Neural cell (in vitro differentiated cells): Measurements from ENCODE around the gene C4orf51. TPM values are rescaled to one million over a fixed set of nuclear protein-coding genes. Genes with fewer than 3 reads are reported as not detected.

ENCODE experiments used
- H2AFZ ChIP-seq: fragments of 200-600, 300-800 bp; sonication (generic), shearing (Covaris generic); 2 replicates; pipeline ENCODE4 v1.6.0; 2014; ENCODE audit warnings: low read depth, mild to moderate bottlenecking, antibody characterized with exemption, low read length, moderate library complexity
- H3F3A ChIP-seq: fragments of 200-600 bp; shearing (Covaris generic); 2 replicates; pipeline ENCODE4 v1.6.1; 2016; ENCODE audit warnings: mild to moderate bottlenecking, moderate library complexity, mixed read lengths, antibody characterized with exemption, low read length; ENCODE audit not compliant: insufficient read depth, poor library complexity, severe bottlenecking
- H3K27ac ChIP-seq: fragments of 200-600, 300-800 bp; sonication (generic), shearing (Covaris generic); 2 replicates; pipeline ENCODE4 v1.5.1; 2014; ENCODE audit warnings: mild to moderate bottlenecking, low read length, moderate library complexity
- H3K27me3 ChIP-seq: fragments of 300-800, 200-600 bp; sonication (generic), shearing (Covaris generic); 2 replicates; pipeline ENCODE4 v1.6.0; 2014; ENCODE audit warnings: mild to moderate bottlenecking, low read depth, low read length, moderate library complexity; ENCODE audit not compliant: insufficient read depth
- H3K36me3 ChIP-seq: fragments of 300-800, 200-600 bp; sonication (generic), shearing (Covaris generic); 2 replicates; pipeline ENCODE4 v1.5.1; 2014; ENCODE audit warnings: mild to moderate bottlenecking, antibody characterized with exemption, low read length, moderate library complexity; ENCODE audit not compliant: insufficient read depth
- H3K4me2 ChIP-seq: fragments of 300-800, 200-600 bp; sonication (generic), shearing (Covaris generic); 2 replicates; pipeline ENCODE4 v1.6.0; 2014; ENCODE audit warnings: mild to moderate bottlenecking, low read length
- H3K4me3 ChIP-seq: fragments of 300-800, 200-600 bp; sonication (generic), shearing (Covaris generic); 2 replicates; pipeline ENCODE4 v1.5.1; 2014; ENCODE audit warnings: mild to moderate bottlenecking, low read length, moderate library complexity
- H3K79me2 ChIP-seq: fragments of 200-600 bp; shearing (Covaris generic); replicated peaks from 2 replicates; pipeline ENCODE4 v1.6.0; 2014; ENCODE audit warnings: mild to moderate bottlenecking, low read length, moderate library complexity; ENCODE audit not compliant: insufficient read depth
- H3K9ac ChIP-seq: fragments of 300-800, 200-600 bp; sonication (generic), shearing (Covaris generic); 2 replicates; pipeline ENCODE4 v1.6.1; 2016; ENCODE audit warnings: mild to moderate bottlenecking, low read length, mixed read lengths
- H3K9me2 ChIP-seq: fragments of 200-600 bp; shearing (Covaris generic); 2 replicates; pipeline ENCODE4 v1.6.1; 2016; ENCODE audit warnings: mild to moderate bottlenecking, low read length, mixed read lengths; ENCODE audit not compliant: insufficient read depth
- H3K9me3 ChIP-seq: fragments of 200-600, 300-800 bp; sonication (generic), shearing (Covaris generic); 2 replicates; pipeline ENCODE4 v1.6.1; 2016; ENCODE audit warnings: mild to moderate bottlenecking, mixed run types, low read length, moderate library complexity, mixed read lengths
- H4K20me1 ChIP-seq: fragments of 200-600 bp; shearing (Covaris generic); 2 replicates; pipeline ENCODE4 v1.6.1; 2016; ENCODE audit warnings: mild to moderate bottlenecking, mixed run types; ENCODE audit not compliant: insufficient read depth
- CTCF ChIP-seq: fragments of 450-650 bp; IDR thresholded peaks from 2 replicates; pipeline ENCODE4 v1.5.1; 2014; ENCODE audit warnings: antibody characterized with exemption, mild to moderate bottlenecking, moderate library complexity; ENCODE audit not compliant: poor library complexity, severe bottlenecking
- EP300 ChIP-seq: fragments of 450-650 bp; conservative IDR thresholded peaks from 2 replicates; pipeline ENCODE4 v1.6.1; 2014; ENCODE audit warnings: antibody characterized with exemption, mild to moderate bottlenecking, moderate library complexity; ENCODE audit not compliant: poor library complexity, severe bottlenecking
- EZH2 ChIP-seq: fragments of 200-600, 300-800 bp; shearing (Covaris generic), sonication (generic); IDR thresholded peaks from 2 replicates; pipeline ENCODE4 v1.6.1; 2014; ENCODE audit warnings: antibody characterized with exemption, low read length, borderline replicate concordance, mild to moderate bottlenecking; ENCODE audit not compliant: insufficient read depth, poor library complexity, severe bottlenecking
- POLR2AphosphoS5 ChIP-seq: IDR thresholded peaks from 2 replicates; pipeline ENCODE4 v1.6.1; 2012
- RAD21 ChIP-seq: fragments of 450-650 bp; conservative IDR thresholded peaks from 2 replicates; pipeline ENCODE4 v1.6.1; 2014; ENCODE audit warnings: antibody characterized with exemption, mild to moderate bottlenecking, moderate library complexity
- SMC3 ChIP-seq: fragments of 450-650 bp; conservative IDR thresholded peaks from 2 replicates; pipeline ENCODE4 v1.6.1; 2014; ENCODE audit warnings: antibody characterized with exemption, mild to moderate bottlenecking, moderate library complexity; ENCODE audit not compliant: poor library complexity
- TAF1 ChIP-seq: IDR thresholded peaks from 2 replicates; pipeline ENCODE4 v1.6.1; 2012; ENCODE audit warnings: low read depth
- polyA plus RNA-seq: library from polyadenylated mRNA; depleted of rRNA; stranded (reverse); fragments of >200 nt; gene quantifications from 2 replicates; pipeline ENCODE4 v1.2.3, GENCODE V29; 2014
- TF ChIP-seq, protein P1 (sequence below): IDR thresholded peaks from 2 replicates; pipeline ENCODE4 v1.6.1; 2012; ENCODE audit warnings: borderline replicate concordance

C4orf51 gene
- polyA plus RNA-seq, 1 donor from 2014 or later, result not detected

DNA sequence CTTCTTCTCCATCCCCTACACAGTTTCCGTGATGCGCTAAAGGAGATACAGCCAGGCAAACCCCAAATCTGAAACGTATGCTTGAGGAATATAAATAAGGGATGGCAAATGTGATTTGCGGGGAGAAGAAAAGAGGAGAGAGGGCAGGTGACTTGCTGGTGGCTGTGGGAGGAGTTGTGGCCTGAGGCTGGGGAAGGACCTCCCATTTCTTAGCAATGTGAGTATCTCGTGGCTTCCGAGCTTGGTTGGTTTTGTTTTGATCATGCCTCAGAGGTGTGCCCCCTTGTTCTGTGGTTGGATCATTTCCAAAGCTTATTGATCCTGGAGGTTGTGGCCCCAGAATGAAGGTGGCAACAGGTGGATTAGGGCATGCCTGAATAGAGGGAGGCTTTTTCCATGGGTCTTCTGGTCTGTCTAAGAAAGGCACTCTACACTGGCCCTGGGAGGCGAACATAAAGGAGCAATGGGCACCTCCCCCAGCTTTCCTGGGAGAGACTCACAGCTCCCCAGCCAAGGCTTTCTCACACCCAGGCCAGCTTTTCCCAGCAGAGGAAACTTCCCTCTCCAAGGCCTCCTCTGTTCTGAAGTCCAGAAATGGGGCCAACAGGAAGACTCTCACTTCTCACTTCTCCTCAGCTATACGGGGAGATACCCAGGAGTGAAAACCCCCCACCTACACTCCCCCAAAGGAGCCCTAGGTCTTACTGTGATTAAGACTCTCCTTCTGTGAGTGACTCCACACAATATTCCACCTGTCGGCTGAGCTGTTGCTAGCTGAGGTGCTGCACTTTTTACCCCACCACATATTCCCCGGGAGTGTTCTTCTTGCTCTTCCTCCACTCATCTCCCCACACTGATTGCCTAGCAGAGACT is 40.0 kb downstream of the C4orf51 start:
- no peak overlapping the region for H3K4me2 ChIP-seq
- H3K27ac ChIP-seq, result no peak overlapping the region
- no peaks in the 10 kb centered on the region for H3K27me3 ChIP-seq
- H3F3A ChIP-seq, result no peaks in the 10 kb centered on the region
- H3K9ac ChIP-seq, result no peak overlapping the region
- H3K4me3 ChIP-seq, result no peak overlapping the region
- H4K20me1 ChIP-seq, result no peaks in the 10 kb centered on the region
- TF ChIP-seq POLR2AphosphoS5 (no peak), EZH2 (no peak), CTCF (no peak), SMC3 (no peak), TAF1 (no peak), EP300 (no peak), RAD21 (no peak)
- TF ChIP-seq, protein P1, sequence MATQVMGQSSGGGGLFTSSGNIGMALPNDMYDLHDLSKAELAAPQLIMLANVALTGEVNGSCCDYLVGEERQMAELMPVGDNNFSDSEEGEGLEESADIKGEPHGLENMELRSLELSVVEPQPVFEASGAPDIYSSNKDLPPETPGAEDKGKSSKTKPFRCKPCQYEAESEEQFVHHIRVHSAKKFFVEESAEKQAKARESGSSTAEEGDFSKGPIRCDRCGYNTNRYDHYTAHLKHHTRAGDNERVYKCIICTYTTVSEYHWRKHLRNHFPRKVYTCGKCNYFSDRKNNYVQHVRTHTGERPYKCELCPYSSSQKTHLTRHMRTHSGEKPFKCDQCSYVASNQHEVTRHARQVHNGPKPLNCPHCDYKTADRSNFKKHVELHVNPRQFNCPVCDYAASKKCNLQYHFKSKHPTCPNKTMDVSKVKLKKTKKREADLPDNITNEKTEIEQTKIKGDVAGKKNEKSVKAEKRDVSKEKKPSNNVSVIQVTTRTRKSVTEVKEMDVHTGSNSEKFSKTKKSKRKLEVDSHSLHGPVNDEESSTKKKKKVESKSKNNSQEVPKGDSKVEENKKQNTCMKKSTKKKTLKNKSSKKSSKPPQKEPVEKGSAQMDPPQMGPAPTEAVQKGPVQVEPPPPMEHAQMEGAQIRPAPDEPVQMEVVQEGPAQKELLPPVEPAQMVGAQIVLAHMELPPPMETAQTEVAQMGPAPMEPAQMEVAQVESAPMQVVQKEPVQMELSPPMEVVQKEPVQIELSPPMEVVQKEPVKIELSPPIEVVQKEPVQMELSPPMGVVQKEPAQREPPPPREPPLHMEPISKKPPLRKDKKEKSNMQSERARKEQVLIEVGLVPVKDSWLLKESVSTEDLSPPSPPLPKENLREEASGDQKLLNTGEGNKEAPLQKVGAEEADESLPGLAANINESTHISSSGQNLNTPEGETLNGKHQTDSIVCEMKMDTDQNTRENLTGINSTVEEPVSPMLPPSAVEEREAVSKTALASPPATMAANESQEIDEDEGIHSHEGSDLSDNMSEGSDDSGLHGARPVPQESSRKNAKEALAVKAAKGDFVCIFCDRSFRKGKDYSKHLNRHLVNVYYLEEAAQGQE, result no peak
- no peaks in the 10 kb centered on the region for H3K9me2 ChIP-seq
- H3K9me3 ChIP-seq, result no peaks in the 10 kb centered on the region
- no peaks in the 10 kb centered on the region for H3K79me2 ChIP-seq
- H3K36me3 ChIP-seq, result no peaks in the 10 kb centered on the region
- no peak overlapping the region for H2AFZ ChIP-seq

DNA sequence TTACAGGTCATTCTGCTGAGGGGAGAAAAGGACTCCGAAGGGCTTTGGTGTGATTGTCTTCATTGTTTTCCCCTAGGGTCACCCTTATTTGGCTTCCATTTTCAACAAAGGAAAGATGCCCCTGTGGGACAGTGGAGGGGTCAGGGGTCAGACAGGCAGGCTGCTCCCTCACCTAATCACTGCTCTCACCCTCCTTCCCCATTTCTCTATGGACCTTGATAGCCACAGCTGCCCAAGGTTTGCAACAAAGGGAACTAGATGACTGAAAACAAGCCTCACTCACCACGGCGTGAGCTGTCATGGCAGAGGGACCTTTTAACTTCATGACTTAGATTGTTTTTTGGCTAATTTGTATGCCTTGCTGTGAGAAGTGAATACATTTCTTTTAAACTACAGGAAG is 40.7 kb downstream of the C4orf51 start:
- Histone ChIP-seq H2AFZ (no peak overlapping the region), H3K9me2 (no peaks in the 10 kb centered on the region)

DNA sequence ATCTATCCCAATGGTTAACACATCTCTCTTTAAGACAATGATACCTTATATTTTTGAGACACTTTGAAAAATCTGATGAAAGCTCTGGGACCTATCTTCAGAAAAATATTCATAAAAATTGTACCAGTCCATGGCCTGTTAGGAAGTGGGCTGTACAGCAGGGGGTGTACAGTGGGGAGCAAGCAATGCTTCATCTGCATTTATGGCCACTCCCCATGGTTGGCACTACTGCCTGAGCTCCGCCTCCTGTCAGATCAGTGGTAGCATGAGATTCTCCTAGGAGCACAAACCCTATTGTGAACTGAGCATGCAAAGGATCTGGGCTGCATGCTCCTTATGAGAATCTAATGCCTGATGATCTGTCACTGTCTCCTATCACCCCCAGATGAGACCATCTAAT is 42.6 kb downstream of the C4orf51 start:
- no peak overlapping the region for H2AFZ ChIP-seq
- no peaks in the 10 kb centered on the region for H3K79me2 ChIP-seq
- no peak overlapping the region for H3K4me2 ChIP-seq
- no peaks in the 10 kb centered on the region for H3K27me3 ChIP-seq
- no peaks in the 10 kb centered on the region for H3K9me3 ChIP-seq
- H3K4me3 ChIP-seq, result no peak overlapping the region
- no peaks in the 10 kb centered on the region for H3K36me3 ChIP-seq
- H3K9ac ChIP-seq, result no peak overlapping the region
- TF ChIP-seq CTCF (no peak), EP300 (no peak), RAD21 (no peak), POLR2AphosphoS5 (no peak), EZH2 (no peak)
- TF ChIP-seq, protein P1, result no peak
- no peaks in the 10 kb centered on the region for H4K20me1 ChIP-seq
- H3K27ac ChIP-seq, result no peak overlapping the region
- H3F3A ChIP-seq, result no peaks in the 10 kb centered on the region
- no peaks in the 10 kb centered on the region for H3K9me2 ChIP-seq

More for the DNA sequence above, 40.7 kb downstream of the C4orf51 start:
- Histone ChIP-seq H3K79me2 (no peaks in the 10 kb centered on the region), H3K4me3 (no peak overlapping the region), H3K9ac (no peak overlapping the region), H3K4me2 (no peak overlapping the region), H4K20me1 (no peaks in the 10 kb centered on the region), H3F3A (no peaks in the 10 kb centered on the region), H3K36me3 (no peaks in the 10 kb centered on the region), H3K27me3 (no peaks in the 10 kb centered on the region), H3K9me3 (no peaks in the 10 kb centered on the region), H3K27ac (no peak overlapping the region)
- TF ChIP-seq SMC3, result no peak
